C4-2B (cell line): ENCODE data around the gene H6PD.

Experiments
- H3K27ac ChIP-seq: fragments of 450-650 bp; 2 replicates; pipeline ENCODE4 v1.5.1; 2017
- ZFX ChIP-seq: fragments of 450-650 bp; IDR thresholded peaks from 2 replicates; pipeline ENCODE4 v1.6.1; 2017
- TF ChIP-seq, protein P1 (sequence below): fragments of 450-650 bp; conservative IDR thresholded peaks from 2 replicates; pipeline ENCODE4 v1.5.1; 2017; ENCODE audit warnings: mild to moderate bottlenecking

The H6PD gene

DNA sequence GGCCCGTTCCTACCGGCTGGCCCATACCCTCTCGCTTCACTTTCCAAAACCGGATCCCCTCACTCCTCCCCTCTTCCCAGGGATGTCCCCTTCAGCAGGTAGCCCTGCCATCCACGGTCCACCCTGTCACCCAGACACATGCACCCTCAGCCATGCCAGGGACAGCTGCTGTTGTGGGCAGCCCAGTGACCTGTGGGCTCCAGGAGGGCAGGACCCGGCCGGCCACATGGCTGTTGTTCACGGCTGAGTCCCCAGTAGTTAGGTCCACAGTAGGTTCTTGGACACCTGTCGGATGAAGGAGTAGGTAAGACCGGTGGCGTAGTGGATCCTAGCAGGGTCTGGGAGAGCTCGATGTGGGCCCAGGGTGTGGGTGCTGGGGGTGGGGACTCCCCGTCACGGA is 70.6 kb downstream of the H6PD start:
- TF ChIP-seq, protein P1, sequence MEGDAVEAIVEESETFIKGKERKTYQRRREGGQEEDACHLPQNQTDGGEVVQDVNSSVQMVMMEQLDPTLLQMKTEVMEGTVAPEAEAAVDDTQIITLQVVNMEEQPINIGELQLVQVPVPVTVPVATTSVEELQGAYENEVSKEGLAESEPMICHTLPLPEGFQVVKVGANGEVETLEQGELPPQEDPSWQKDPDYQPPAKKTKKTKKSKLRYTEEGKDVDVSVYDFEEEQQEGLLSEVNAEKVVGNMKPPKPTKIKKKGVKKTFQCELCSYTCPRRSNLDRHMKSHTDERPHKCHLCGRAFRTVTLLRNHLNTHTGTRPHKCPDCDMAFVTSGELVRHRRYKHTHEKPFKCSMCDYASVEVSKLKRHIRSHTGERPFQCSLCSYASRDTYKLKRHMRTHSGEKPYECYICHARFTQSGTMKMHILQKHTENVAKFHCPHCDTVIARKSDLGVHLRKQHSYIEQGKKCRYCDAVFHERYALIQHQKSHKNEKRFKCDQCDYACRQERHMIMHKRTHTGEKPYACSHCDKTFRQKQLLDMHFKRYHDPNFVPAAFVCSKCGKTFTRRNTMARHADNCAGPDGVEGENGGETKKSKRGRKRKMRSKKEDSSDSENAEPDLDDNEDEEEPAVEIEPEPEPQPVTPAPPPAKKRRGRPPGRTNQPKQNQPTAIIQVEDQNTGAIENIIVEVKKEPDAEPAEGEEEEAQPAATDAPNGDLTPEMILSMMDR = no peak
- TF ChIP-seq ZFX = no peak
- no peak overlapping the region for H3K27ac ChIP-seq

DNA sequence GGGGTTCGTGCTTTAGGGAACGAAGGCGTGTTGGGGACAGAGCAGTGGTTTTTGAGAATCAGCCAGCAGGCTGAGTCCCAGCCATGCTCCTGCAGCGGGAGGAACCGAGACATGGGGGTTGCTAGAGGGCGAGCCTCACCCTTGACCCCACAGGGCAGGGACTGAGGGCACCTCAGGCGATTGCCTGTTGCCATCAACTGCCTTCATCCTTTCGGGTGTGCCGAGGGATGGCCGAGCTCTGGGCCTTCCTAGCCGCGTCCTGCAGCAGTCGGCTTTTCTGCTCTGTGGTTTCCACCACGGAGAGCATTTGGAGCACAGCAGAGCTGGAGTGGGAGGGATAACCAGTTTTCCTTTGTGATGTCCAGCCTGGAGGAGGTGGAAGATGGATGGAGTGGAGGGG is 71.4 kb downstream of the H6PD start:
- TF ChIP-seq ZFX = no peak
- TF ChIP-seq, protein P1 = no peak
- H3K27ac ChIP-seq = no peak overlapping the region

DNA sequence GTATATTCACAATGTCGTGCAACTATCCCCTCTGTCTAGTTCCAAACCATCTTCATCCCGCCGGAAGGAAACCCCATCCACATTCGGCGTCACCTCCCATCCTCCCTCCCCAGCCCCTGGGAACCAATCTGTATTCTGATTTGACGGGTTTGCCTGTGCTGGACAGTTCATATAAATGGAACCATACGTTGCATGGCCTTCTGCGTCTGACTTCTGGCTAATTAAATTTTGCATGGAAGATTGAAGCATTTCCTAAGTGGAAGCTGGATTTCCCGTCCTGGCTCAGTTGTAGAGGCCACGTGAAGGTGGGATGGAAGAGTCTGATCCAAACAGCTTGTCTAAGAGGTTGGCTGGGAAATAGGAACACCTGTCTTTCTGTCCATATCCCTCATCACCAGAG is 72.7 kb downstream of the H6PD start:
- no peak overlapping the region for H3K27ac ChIP-seq
- no peak for TF ChIP-seq ZFX
- TF ChIP-seq, protein P1 = no peak

DNA sequence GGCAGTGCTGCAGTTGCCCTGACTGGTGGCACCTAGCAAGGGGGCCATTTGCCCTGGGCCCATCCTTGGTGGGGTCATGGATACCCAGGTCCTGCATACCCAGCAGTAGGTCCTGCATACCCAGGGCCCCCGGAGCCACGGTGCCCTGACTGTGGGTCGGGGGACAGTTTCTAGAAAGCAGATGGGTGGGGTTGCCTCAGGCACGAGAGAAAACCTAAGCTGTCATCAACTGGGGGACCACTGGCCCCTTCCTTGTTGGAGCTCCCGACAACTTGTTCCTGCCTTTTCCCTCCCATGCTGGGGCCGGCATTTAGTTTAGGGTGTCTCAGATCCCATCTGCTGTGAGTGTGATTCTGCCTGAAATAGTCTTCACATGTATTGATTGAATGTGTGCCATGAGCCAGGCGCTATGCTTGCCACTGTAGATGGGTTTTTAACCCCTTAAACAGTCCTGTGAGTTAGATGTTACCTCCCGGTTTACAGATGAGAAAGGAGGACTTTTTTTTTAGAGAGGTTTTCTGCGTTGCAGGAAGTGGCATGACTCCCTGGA is 73.7 kb downstream of the H6PD start:
- TF ChIP-seq, protein P1 = no peak
- TF ChIP-seq ZFX = no peak
- H3K27ac ChIP-seq = no peak overlapping the region

DNA sequence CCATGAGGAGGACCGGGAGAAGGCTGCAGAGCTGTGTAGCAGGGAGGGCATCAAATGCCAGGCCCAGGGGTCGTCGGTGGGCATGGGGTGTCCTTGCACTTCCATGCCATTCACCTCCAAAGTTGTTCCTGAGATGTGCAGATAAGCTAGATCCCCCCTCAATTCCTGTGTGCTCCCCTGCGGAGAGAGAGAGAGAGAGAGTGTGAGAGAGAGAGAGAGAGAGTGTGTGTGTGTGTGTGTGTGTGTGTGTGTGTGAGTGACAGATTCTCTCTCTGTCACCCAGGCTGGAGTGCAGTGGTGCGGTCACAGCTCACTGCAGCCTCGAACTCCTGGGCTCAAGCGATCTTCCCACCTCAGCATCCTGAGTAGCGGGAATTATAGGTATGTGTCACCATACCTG is 74.5 kb downstream of the H6PD start:
- H3K27ac ChIP-seq = no peak overlapping the region
- TF ChIP-seq, protein P1 = no peak
- TF ChIP-seq ZFX = no peak

DNA sequence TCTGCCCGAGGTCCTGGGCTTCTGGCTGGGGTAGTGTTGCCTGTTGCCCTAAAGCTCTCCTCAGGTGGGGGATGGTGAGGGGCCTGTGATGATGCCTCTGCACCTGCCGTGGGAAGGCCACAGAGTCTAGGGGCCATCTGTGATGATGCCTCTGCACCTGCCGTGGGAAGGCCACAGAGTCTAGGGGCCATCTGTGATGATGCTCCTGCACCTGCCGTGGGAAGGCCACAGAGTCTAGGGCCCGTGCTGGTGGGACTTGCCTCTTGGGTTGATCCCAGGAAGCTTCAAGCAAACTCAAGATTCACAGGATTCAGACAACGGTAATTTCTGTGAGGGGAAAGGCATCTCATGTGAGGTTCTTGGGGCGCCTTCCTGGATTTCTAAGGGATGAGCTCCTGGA is 75.4 kb downstream of the H6PD start:
- no peak for TF ChIP-seq ZFX
- TF ChIP-seq, protein P1 = no peak
- no peak overlapping the region for H3K27ac ChIP-seq

DNA sequence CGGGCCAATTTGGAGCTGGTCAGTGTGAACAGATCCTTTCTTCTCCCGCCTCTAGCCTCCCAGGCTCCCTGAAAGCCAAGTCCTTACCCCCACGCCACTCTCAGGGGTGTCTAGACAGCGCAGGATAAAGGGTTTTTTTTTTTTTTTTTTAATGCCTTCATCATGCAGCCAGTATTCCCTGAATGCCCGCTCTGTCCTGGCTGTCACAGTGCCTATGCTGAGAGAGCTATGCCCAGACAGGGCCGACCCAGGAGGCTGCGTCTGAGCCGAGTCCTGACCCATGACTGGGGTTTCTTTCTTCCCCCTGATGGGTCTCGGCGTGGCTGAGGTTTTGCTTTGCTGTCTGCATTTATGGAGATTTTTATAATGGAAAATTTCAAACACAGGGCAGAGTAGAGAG is 76.5 kb downstream of the H6PD start:
- no peak overlapping the region for H3K27ac ChIP-seq
- TF ChIP-seq, protein P1 = no peak
- no peak for TF ChIP-seq ZFX
